HepG2 (cell line): ENCODE measurements around the gene GPT2. TPM values are rescaled to one million over a fixed set of nuclear protein-coding genes. Genes with fewer than 3 reads are reported as not detected.
A peak's percentile ranks its signal among the peaks of the same experiment; 100 is the strongest.

ENCODE experiments used
- MAFF ChIP-seq: IDR thresholded peaks from 2 replicates; pipeline ENCODE4 v1.6.1; 2011; ENCODE audit warnings: low read depth, low read length, improper control_type of control experiment
- MED13 ChIP-seq: sonication (generic); formaldehyde crosslinking; IDR thresholded peaks from 2 replicates; pipeline ENCODE4 v1.5.0; 2020; ENCODE audit warnings: missing genetic modification reagents
- MIER2 ChIP-seq: IDR thresholded peaks from 2 replicates; pipeline ENCODE4 v1.6.1; 2016; ENCODE audit warnings: missing biosample characterization, missing genetic modification reagents
- PATZ1 ChIP-seq: sonication (generic); formaldehyde crosslinking; IDR thresholded peaks from 2 replicates; pipeline ENCODE4 v1.4.0; 2020; ENCODE audit warnings: missing genetic modification reagents
- RFXANK ChIP-seq: IDR thresholded peaks from 2 replicates; pipeline ENCODE4 v1.6.1; 2016
- TMF1 ChIP-seq: sonication (generic); formaldehyde crosslinking; IDR thresholded peaks from 2 replicates; pipeline ENCODE4 v1.8.1; 2022; ENCODE audit warnings: low read depth, missing genetic modification reagents
- ZBTB1 ChIP-seq: sonication (generic); formaldehyde crosslinking; IDR thresholded peaks from 2 replicates; pipeline ENCODE4 v1.4.0; 2020; ENCODE audit warnings: missing genetic modification reagents, borderline replicate concordance
- ZBTB39 ChIP-seq: sonication (generic); formaldehyde crosslinking; IDR thresholded peaks from 2 replicates; pipeline ENCODE4 v1.5.0; 2020; ENCODE audit warnings: missing genetic modification reagents
- ZNF274 ChIP-seq: sonication (generic); formaldehyde crosslinking; IDR thresholded peaks from 2 replicates; pipeline ENCODE4 v1.5.1; 2020; ENCODE audit warnings: mild to moderate bottlenecking, missing genetic modification reagents
- ZNF280B ChIP-seq: sonication (generic); formaldehyde crosslinking; IDR thresholded peaks from 2 replicates; pipeline ENCODE4 v1.5.0; 2020; ENCODE audit warnings: missing genetic modification reagents, mild to moderate bottlenecking, borderline replicate concordance
- ZNF317 ChIP-seq: sonication (generic); formaldehyde crosslinking; IDR thresholded peaks from 2 replicates; pipeline ENCODE4 v1.5.0; 2020; ENCODE audit warnings: mild to moderate bottlenecking, missing genetic modification reagents
- ZNF34 ChIP-seq: sonication (generic); formaldehyde crosslinking; IDR thresholded peaks from 2 replicates; pipeline ENCODE4 v1.4.0; 2020; ENCODE audit warnings: mild to moderate bottlenecking, missing genetic modification reagents, borderline replicate concordance
- ZNF432 ChIP-seq: sonication (generic); formaldehyde crosslinking; IDR thresholded peaks from 2 replicates; pipeline ENCODE4 v1.5.0; 2020; ENCODE audit warnings: missing genetic modification reagents, mild to moderate bottlenecking, borderline replicate concordance
- ZNF563 ChIP-seq: sonication (generic); formaldehyde crosslinking; IDR thresholded peaks from 2 replicates; pipeline ENCODE4 v1.8.0; 2022; ENCODE audit warnings: mild to moderate bottlenecking, moderate library complexity, missing genetic modification reagents
- ZNF609 ChIP-seq: sonication (generic); formaldehyde crosslinking; IDR thresholded peaks from 2 replicates; pipeline ENCODE4 v1.4.0; 2020; ENCODE audit warnings: mild to moderate bottlenecking, missing genetic modification reagents, borderline replicate concordance
- polyA plus RNA-seq, 8 experiments: library from polyadenylated mRNA; depleted of rRNA in 3 of 8; stranded (reverse) in 7 of 8; unstranded in 1 of 8; fragments of >200 nt; fragmentation: Illumina TruSeq in 4 of 8; extraction: Trizol in 4 of 8; gene quantifications; 2 replicates each; pipeline versions ENCODE4 v1.2.1 to v1.2.3, GENCODE V29; 2011 to 2016; ENCODE audit warnings: low read depth in 4 of 8, missing spikeins in 1 of 8, mixed read lengths in 1 of 8; ENCODE audit not compliant: insufficient read depth in 1 of 8
- total RNA-seq, 5 experiments: library from RNA; depleted of rRNA; stranded (reverse); fragments of >200 nt; fragmentation: Illumina TruSeq; extraction: Trizol; gene quantifications; 2 replicates each; pipeline ENCODE4 v1.2.3, GENCODE V29; 2016; ENCODE audit warnings: low read depth in 1 of 5

GPT2 gene
- total and polyA plus RNA-seq, 2 of the 13 experiments (the other 11 are each of a cell fraction or from before 2014, with no cell fraction given) = 138 to 267 TPM

- TF ChIP-seq PATZ1 (CRISPR knock-in tag) (peak; percentile 69), ZNF317 (CRISPR knock-in tag) (peak; percentile 88), ZNF563 (CRISPR knock-in tag) (0 out of 2 replicates have a peak, but pooled peaks have one; percentile 60), ZNF274 (peak; percentile 84), RFXANK (peak; percentile 85), ZNF432 (no peak; the same call in 1 of the 2 replicates), ZNF280B (CRISPR knock-in tag) (0 out of 2 replicates have a peak, but pooled peaks have one; percentile 92), MIER2 (CRISPR knock-in tag) (no peak), TMF1 (no peak; the same call in 1 of the 2 replicates), ZBTB1 (CRISPR knock-in tag) (no peak), ZNF609 (CRISPR knock-in tag) (peak; percentile 41; the same call in 1 of the 2 replicates), MAFF (no peak), MED13 (CRISPR knock-in tag) (peak; percentile 92), ZBTB39 (CRISPR knock-in tag) (peak; percentile 82; the same call in 1 of the 2 replicates), ZNF34 (CRISPR knock-in tag) (no peak)
Observed at GRCh38 chr16:46973207-46973995, 89.2 kb downstream of the GPT2 start, which contains the start of gene DNAJA2 (continued).
